HG03280 (cell line): ENCODE data around the gene F7.

Experiments
- ATAC-seq: cut with Tn5 transposase; IDR thresholded peaks from one replicate; pipeline ENCODE4 v1.9.1; 2021; ENCODE audit warnings: mild to moderate bottlenecking, moderate library complexity; ENCODE audit not compliant: unreplicated experiment

F7 gene

GRCh38 chr13:113086031-113086750 lies 19.4 kb upstream of the F7 start:
- no peak for ATAC-seq

GRCh38 chr13:113086991-113087922 lies 18.3 kb upstream of the F7 start:
- no peak for ATAC-seq

- ATAC-seq: no peak
Observed at GRCh38 chr13:113087923-113088690, 17.5 kb upstream of the F7 start.

GRCh38 chr13:113088691-113089020 lies 16.9 kb upstream of the F7 start:
- no peak for ATAC-seq

- ATAC-seq: no peak
Observed at GRCh38 chr13:113089693-113090414, 15.7 kb upstream of the F7 start.

- ATAC-seq: no peak
Observed at GRCh38 chr13:113090415-113090770, 15.2 kb upstream of the F7 start.

GRCh38 chr13:113090806-113091205 lies 14.8 kb upstream of the F7 start:
- no peak for ATAC-seq

GRCh38 chr13:113091211-113091771 lies 14.3 kb upstream of the F7 start:
- ATAC-seq: no peak

GRCh38 chr13:113091891-113092775 lies 13.5 kb upstream of the F7 start:
- ATAC-seq: no peak

GRCh38 chr13:113092776-113093579 lies 12.6 kb upstream of the F7 start:
- ATAC-seq: no peak

- no peak for ATAC-seq
Observed at GRCh38 chr13:113093580-113094409, 11.8 kb upstream of the F7 start.

- ATAC-seq: no peak
Observed at GRCh38 chr13:113094410-113094800, 11.2 kb upstream of the F7 start.

- ATAC-seq: no peak
Observed at GRCh38 chr13:113095146-113096051, 10.2 kb upstream of the F7 start.

GRCh38 chr13:113096052-113096744 lies 9.4 kb upstream of the F7 start:
- no peak for ATAC-seq

- no peak for ATAC-seq
Observed at GRCh38 chr13:113096745-113097305, 8.8 kb upstream of the F7 start.

- ATAC-seq: no peak
Observed at GRCh38 chr13:113097651-113098050, 7.9 kb upstream of the F7 start.
